GM18499 (cell line): ENCODE data around the gene BBIP1.

ENCODE experiments used
- ATAC-seq: cut with Tn5 transposase; IDR thresholded peaks from one replicate; pipeline ENCODE4 v1.9.1; 2021; ENCODE audit warnings: moderate number of reproducible peaks; ENCODE audit not compliant: insufficient read depth, unreplicated experiment

BBIP1 gene

GRCh38 chr10:110918643-110919348 lies at the start of gene BBIP1:
TSS of gene BBIP1 (minus strand) at chr10:110919180. CDS start at chr10:110918157, 1,023 bp downstream.
- ATAC-seq: peak; percentile 74

GRCh38 chr10:110967645-110968044 lies 48.7 kb upstream of the BBIP1 start:
- no peak for ATAC-seq

- no peak for ATAC-seq
Observed at GRCh38 chr10:110967009-110967630, 48.1 kb upstream of the BBIP1 start.

GRCh38 chr10:110966146-110966545 lies 47.2 kb upstream of the BBIP1 start:
- no peak for ATAC-seq

- ATAC-seq: no peak
Observed at GRCh38 chr10:110965216-110965615, 46.2 kb upstream of the BBIP1 start.

GRCh38 chr10:110964681-110965080 lies 45.7 kb upstream of the BBIP1 start:
- no peak for ATAC-seq

- ATAC-seq: no peak
Observed at GRCh38 chr10:110963162-110963561, 44.2 kb upstream of the BBIP1 start.

GRCh38 chr10:110962443-110962842 lies 43.5 kb upstream of the BBIP1 start:
- no peak for ATAC-seq

GRCh38 chr10:110960333-110960712 lies 41.3 kb upstream of the BBIP1 start:
- ATAC-seq: no peak

- no peak for ATAC-seq
Observed at GRCh38 chr10:110959379-110960332, 40.7 kb upstream of the BBIP1 start.

GRCh38 chr10:110957606-110958005 lies 38.6 kb upstream of the BBIP1 start:
- ATAC-seq: no peak

GRCh38 chr10:110951381-110951780 lies 32.4 kb upstream of the BBIP1 start:
- ATAC-seq: no peak

GRCh38 chr10:110947061-110947595 lies 28.1 kb upstream of the BBIP1 start:
- ATAC-seq: no peak

- ATAC-seq: no peak
Observed at GRCh38 chr10:110946496-110946895, 27.5 kb upstream of the BBIP1 start.

- no peak for ATAC-seq
Observed at GRCh38 chr10:110944792-110945396, 25.9 kb upstream of the BBIP1 start.

- no peak for ATAC-seq
Observed at GRCh38 chr10:110939419-110939818, 20.4 kb upstream of the BBIP1 start.

GRCh38 chr10:110936757-110937156 lies 17.8 kb upstream of the BBIP1 start:
- no peak for ATAC-seq

- no peak for ATAC-seq
Observed at GRCh38 chr10:110932505-110933180, 13.7 kb upstream of the BBIP1 start.

GRCh38 chr10:110931769-110932381 lies 12.9 kb upstream of the BBIP1 start:
- no peak for ATAC-seq
